PC-3 (cell line): Measurements from ENCODE around the gene TRABD2A. TPM values are rescaled to one million over a fixed set of nuclear protein-coding genes. Genes with fewer than 3 reads are reported as not detected.
"Not testable (repeated sequence)": the region's sequence is repeated elsewhere in the genome, so short reads cannot be mapped to it uniquely, and the experiment has no call there.

Experiments used
- ATAC-seq: fragments of 200-7000 bp; cut with Tn5 transposase; 2 replicates; pipeline ENCODE4 v1.9.1; 2020; ENCODE audit warnings: mild to moderate bottlenecking, moderate library complexity
- BruUV-seq: library from RNA; stranded (reverse); fragments of 400-500 nt; replicated peaks from 2 replicates; lab custom pipeline; 2021; lab: Mats Ljungman, UMichigan
- CTCF ChIA-PET: fragments of 300-600 bp; sonication (Branson Sonifier 250); formaldehyde crosslinking; loops from one replicate; lab custom pipeline; 2022; ENCODE audit warnings: antibody characterized with exemption; lab: Charles Lee
- POLR2A ChIA-PET: fragments of 300-600 bp; sonication (Branson Sonifier 250); formaldehyde crosslinking; loops from one replicate; lab custom pipeline; 2022; ENCODE audit warnings: antibody characterized with exemption; ENCODE audit not compliant: unreplicated experiment; lab: Charles Lee
- DNase-seq: peaks from one replicate; pipeline ENCODE4 v3.0.0-alpha.2; 2015
- H2AFZ ChIP-seq: fragments of 300-600 bp; sonication (generic); 2 replicates; pipeline ENCODE4 v1.6.0; 2016; ENCODE audit warnings: antibody characterized with exemption, low read length
- H3F3A ChIP-seq: fragments of 300-600 bp; sonication (generic); one replicate; pipeline ENCODE4 v1.6.0; 2017; ENCODE audit warnings: antibody characterized with exemption, low read length, control low read depth, mild to moderate bottlenecking; ENCODE audit not compliant: unreplicated experiment
- H3K27ac ChIP-seq: fragments of 300-600 bp; sonication (generic); 2 replicates; pipeline ENCODE4 v1.5.1; 2016; ENCODE audit warnings: mild to moderate bottlenecking, low read length
- H3K27me3 ChIP-seq: fragments of 300-600 bp; sonication (generic); 2 replicates; pipeline ENCODE4 v1.6.1; 2016; ENCODE audit warnings: low read length, mixed read lengths
- H3K36me3 ChIP-seq: fragments of 300-600 bp; sonication (generic); 2 replicates; pipeline ENCODE4 v1.6.1; 2016; ENCODE audit warnings: low read depth, mixed run types, low read length, mixed read lengths
- H3K4me1 ChIP-seq: fragments of 300-600 bp; sonication (generic); 2 replicates; pipeline ENCODE4 v1.5.1; 2016; ENCODE audit warnings: low read length; ENCODE audit not compliant: insufficient read depth
- H3K4me2 ChIP-seq: fragments of 300-600 bp; sonication (generic); 2 replicates; pipeline ENCODE4 v1.6.0; 2016; ENCODE audit warnings: low read length
- H3K4me3 ChIP-seq: fragments of 300-600 bp; sonication (generic); 2 replicates; pipeline ENCODE4 v1.5.1; 2016; ENCODE audit warnings: mild to moderate bottlenecking, low read length, mixed read lengths
- H3K79me2 ChIP-seq: fragments of 300-600 bp; sonication (generic); 2 replicates; pipeline ENCODE4 v1.6.1; 2017; ENCODE audit warnings: low read length, mixed read lengths
- H3K9ac ChIP-seq: fragments of 300-600 bp; sonication (generic); 2 replicates; pipeline ENCODE4 v1.6.0; 2016; ENCODE audit warnings: mild to moderate bottlenecking, low read length
- H3K9me2 ChIP-seq: fragments of 300-600 bp; sonication (generic); replicated peaks from 2 replicates; pipeline ENCODE4 v1.6.1; 2016; ENCODE audit warnings: mixed run types, low read length, mixed read lengths
- H3K9me3 ChIP-seq: fragments of 300-600 bp; sonication (generic); 2 replicates; pipeline ENCODE4 v1.6.1; 2016; ENCODE audit warnings: low read length, mixed read lengths
- H4K20me1 ChIP-seq: fragments of 300-600 bp; sonication (generic); 2 replicates; pipeline ENCODE4 v1.6.1; 2016; ENCODE audit warnings: low read length, mixed read lengths
- CTCF ChIP-seq: fragments of 300-600 bp; sonication (generic); conservative IDR thresholded peaks from 2 replicates; pipeline ENCODE4 v1.5.1; 2017; ENCODE audit warnings: antibody characterized with exemption, low read depth, mild to moderate bottlenecking, low read length
- EZH2 ChIP-seq: fragments of 300-600 bp; sonication (generic); IDR thresholded peaks from one replicate; pipeline ENCODE4 v1.6.1; 2017; ENCODE audit warnings: antibody characterized with exemption, mild to moderate bottlenecking, low read length; ENCODE audit not compliant: unreplicated experiment
- EZH2phosphoT487 ChIP-seq: fragments of 300-600 bp; sonication (generic); IDR thresholded peaks from 2 replicates; pipeline ENCODE4 v1.6.1; 2018; ENCODE audit warnings: mild to moderate bottlenecking, antibody characterized with exemption, low read length, borderline replicate concordance
- intact Hi-C: fragments of 100-400 bp; cut with micrococcal nuclease; formaldehyde crosslinking; loops from 2 replicates; pipeline ENCODE4 v1.9.0; 2023
- total RNA-seq: library from RNA; depleted of rRNA; stranded (reverse); fragments of >200 nt; gene quantifications from 2 replicates; pipeline ENCODE4 v1.2.3, GENCODE V29; 2014

The TRABD2A gene
- total RNA-seq, 1 experiment from 2014 or later, result 2.0 TPM

GRCh38 chr2:84870306-84870705 lies 10.6 kb downstream of the TRABD2A start:
- ATAC-seq (no peak), DNase-seq (no peak)
- H2AFZ ChIP-seq, result no peak overlapping the region
- BruUV-seq, result no TSS peak
- H3K9ac ChIP-seq, result no peak overlapping the region
- H3K4me3 ChIP-seq, result no peak overlapping the region
- no peak overlapping the region for H3K27ac ChIP-seq
- H3F3A ChIP-seq, result no peaks in the 10 kb centered on the region
- H3K4me1 ChIP-seq, result no peaks in the 10 kb centered on the region
- CTCF ChIA-PET, result no interaction called here
- no peaks in the 10 kb centered on the region; the same call in 1 of the 2 replicates for H3K27me3 ChIP-seq
- no peaks in the 10 kb centered on the region for H3K79me2 ChIP-seq
- no peaks in the 10 kb centered on the region for H3K36me3 ChIP-seq
- no peaks in the 10 kb centered on the region for H3K9me3 ChIP-seq
- H3K4me2 ChIP-seq, result no peak overlapping the region
- TF ChIP-seq EZH2phosphoT487, result no peak
- TF ChIP-seq EZH2, result no peak
- TF ChIP-seq CTCF, result no peak
- no peaks in the 10 kb centered on the region for H4K20me1 ChIP-seq
- no peaks in the 10 kb centered on the region for H3K9me2 ChIP-seq
- POLR2A ChIA-PET, result no interaction called here
- intact Hi-C loops, result no loop called here

- H3K9me2 ChIP-seq, H3K4me3 ChIP-seq, H3K79me2 ChIP-seq, H3K27me3 ChIP-seq, H3K27ac ChIP-seq, H3K36me3 ChIP-seq, H3K9me3 ChIP-seq, POLR2A ChIA-PET, ATAC-seq, H2AFZ ChIP-seq, intact Hi-C loops, H3K9ac ChIP-seq, H3K4me2 ChIP-seq, H3F3A ChIP-seq, DNase-seq, H4K20me1 ChIP-seq, H3K4me1 ChIP-seq, BruUV-seq: not testable (repeated sequence)
- CTCF ChIA-PET, result interaction anchor here (0.6 kb wide), 1 partner anchor 553 kb away, joined by 5 read pairs; no protein-coding TSS in a partner anchor
These were observed 12.6 kb downstream of the TRABD2A start for GRCh38 chr2:84868327-84868726.

GRCh38 chr2:84866122-84866521 lies 14.8 kb downstream of the TRABD2A start:
- H3K9me3 ChIP-seq, result no peaks in the 10 kb centered on the region
- no peak overlapping the region for H3K9ac ChIP-seq
- no peak overlapping the region for H3K4me2 ChIP-seq
- no peaks in the 10 kb centered on the region for H3K79me2 ChIP-seq
- H2AFZ ChIP-seq, result no peak overlapping the region
- ChIA-PET CTCF (no interaction called here), POLR2A (no interaction called here)
- no peak overlapping the region for H3K4me3 ChIP-seq
- TF ChIP-seq EZH2, result no peak
- intact Hi-C loops, result no loop called here
- DNase-seq (no peak), ATAC-seq (no peak)
- H3K27ac ChIP-seq, result no peak overlapping the region
- H3K36me3 ChIP-seq, result no peaks in the 10 kb centered on the region
- H3K9me2 ChIP-seq, result no peaks in the 10 kb centered on the region
- H3K27me3 ChIP-seq, result no peaks in the 10 kb centered on the region; the same call in 1 of the 2 replicates
- BruUV-seq, result no TSS peak
- H3F3A ChIP-seq, result no peaks in the 10 kb centered on the region
- no peaks in the 10 kb centered on the region for H3K4me1 ChIP-seq
- no peaks in the 10 kb centered on the region for H4K20me1 ChIP-seq
